ENCODE results near the gene APOF.
A peak's percentile ranks its signal among the peaks of the same experiment; 100 is the strongest.
"Not testable (repeated sequence)": the region's sequence is repeated elsewhere in the genome, so short reads cannot be mapped to it uniquely, and the experiment has no call there.

The APOF gene

DNA sequence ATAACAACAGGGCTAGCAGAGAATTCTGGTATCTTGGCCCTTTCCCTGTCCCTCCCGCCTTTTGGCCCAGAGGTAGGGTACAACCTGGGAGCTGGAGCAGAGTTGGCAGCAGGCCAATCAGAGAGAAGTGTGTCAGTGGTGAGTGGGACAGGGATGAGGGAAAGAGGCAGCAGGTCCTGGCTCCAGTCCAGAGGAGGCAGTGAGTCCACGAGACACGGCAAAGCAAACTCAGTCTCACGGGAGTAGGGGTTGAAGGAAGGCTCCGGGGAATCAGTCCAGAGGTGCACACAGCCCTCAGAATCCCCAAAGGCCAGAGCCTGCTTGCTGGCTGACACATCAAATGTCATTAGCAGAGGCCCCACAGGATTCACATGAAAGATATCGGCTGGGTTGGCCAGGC, 36.1 kb downstream of the APOF start:
- no peak for DNase-seq

GRCh38 chr12:56326126-56326525, 36.5 kb downstream of the APOF start:
- DNase-seq = no peak

DNA sequence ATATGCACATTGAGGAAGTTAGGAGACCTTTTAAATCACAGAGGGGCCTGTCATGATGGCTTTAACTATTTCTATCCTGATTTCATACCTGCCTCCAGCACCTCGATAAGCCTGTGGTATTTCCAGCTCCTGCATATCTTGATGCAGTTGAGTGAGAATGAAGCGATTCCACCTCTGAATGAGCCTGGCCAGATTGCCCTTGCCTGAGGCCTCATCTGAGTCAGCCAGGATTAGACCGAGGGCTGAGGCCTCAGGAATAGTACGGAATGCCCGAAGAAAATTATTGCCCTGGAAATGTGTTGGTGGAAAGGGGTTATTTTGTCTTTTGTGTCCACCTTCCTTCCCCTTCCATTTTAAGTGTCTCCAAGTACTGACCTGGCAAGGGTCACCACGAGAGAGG, 38.5 kb downstream of the APOF start:
- DNase-seq = no peak

- DNase-seq = not testable (repeated sequence)
These were observed 41.0 kb downstream of the APOF start for GRCh38 chr12:56321610-56322009.

- DNase-seq = no peak
These were observed 41.6 kb downstream of the APOF start for GRCh38 chr12:56321027-56321426.

- DNase-seq = no peak
These were observed 45.0 kb downstream of the APOF start for GRCh38 chr12:56317675-56318074.

DNA sequence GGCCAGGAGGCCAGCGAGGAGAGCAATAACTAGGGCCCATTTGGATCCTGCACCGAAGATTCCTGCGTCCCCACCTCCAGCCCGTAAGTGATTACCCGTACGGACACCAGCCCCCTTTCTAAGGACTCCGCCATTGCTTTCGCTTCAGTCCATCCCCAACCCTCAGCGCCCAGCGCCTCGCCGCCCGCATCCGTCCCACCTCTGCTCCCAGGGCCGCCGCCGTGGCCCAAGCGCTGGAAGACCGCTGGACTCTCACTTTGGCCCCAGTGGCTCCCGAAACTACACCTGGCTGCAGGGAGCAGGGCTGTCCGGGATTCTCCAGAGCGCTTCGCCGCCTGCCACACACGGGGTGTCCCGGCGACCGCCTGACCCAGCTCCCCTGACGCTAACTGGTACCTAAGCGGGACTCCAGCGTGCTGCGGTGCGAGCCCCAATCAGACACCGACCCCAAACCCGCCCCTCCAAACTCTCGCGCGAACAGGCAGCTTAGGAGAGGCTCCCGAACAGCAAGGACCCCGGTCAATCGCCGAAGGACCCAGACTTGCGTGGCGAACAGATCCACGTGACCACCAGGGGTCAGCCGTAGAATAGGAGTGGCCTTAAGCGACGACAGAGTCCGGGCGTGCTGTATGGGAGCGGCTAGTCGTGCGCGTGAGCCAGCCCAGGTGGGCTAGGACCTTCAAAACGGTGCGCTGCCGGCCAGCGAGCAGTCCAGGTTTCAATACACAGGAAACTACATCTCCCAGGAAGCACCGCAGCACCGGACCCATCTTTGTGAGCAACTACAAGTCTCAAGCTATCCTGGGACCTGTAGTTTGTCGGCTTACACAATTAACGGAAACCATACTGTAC, 46.8 kb downstream of the APOF start, which contains the start of gene CNPY2:
Gene CNPY2 (minus strand): TSS at position 367 of the 852 bp plus-strand sequence. CDS start 771 bp downstream, outside the sequence.
- peak; percentile 87 for DNase-seq

DNA sequence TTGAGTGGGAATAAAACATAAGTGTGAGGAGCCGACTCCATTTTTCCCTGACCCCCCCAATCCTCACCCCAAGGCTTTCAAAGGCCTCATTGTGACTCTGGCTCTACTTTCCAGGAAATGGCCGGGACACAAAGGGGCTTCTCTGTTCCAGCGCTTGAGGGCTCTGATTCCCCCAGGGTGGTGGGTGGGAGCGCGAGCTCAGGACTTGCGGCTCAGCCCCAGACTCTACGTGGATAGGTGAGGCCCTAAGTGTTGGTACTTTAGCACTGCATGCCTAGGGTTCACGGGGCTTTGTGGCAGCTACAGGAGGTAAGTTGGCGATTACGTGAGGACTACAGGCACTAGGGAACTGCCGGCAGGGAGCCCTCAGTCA, 47.4 kb downstream of the APOF start:
- DNase-seq = no peak

- no peak for DNase-seq
These were observed 51.7 kb downstream of the APOF start for GRCh38 chr12:56311003-56311402.
